HG02623 (cell line): Measurements from ENCODE around the gene TRIL.

Experiments used
- ATAC-seq: cut with Tn5 transposase; IDR thresholded peaks from one replicate; pipeline ENCODE4 v1.9.1; 2021; ENCODE audit warnings: moderate library complexity; ENCODE audit not compliant: unreplicated experiment

The TRIL gene

GRCh38 chr7:28983396-28984190 lies 25.5 kb upstream of the TRIL start:
- ATAC-seq, result no peak

- no peak for ATAC-seq
These were observed 23.0 kb upstream of the TRIL start for GRCh38 chr7:28981161-28981465.

GRCh38 chr7:28980451-28981160 lies 22.5 kb upstream of the TRIL start:
- ATAC-seq, result no peak

- no peak for ATAC-seq
These were observed 21.6 kb upstream of the TRIL start for GRCh38 chr7:28979776-28980175.

GRCh38 chr7:28977881-28978280 lies 19.8 kb upstream of the TRIL start:
- ATAC-seq, result no peak

- ATAC-seq, result no peak
These were observed 17.9 kb upstream of the TRIL start for GRCh38 chr7:28976022-28976421.

- ATAC-seq, result no peak
These were observed 15.5 kb upstream of the TRIL start for GRCh38 chr7:28973591-28973990.

GRCh38 chr7:28964056-28964455 lies 5.9 kb upstream of the TRIL start:
- no peak for ATAC-seq

GRCh38 chr7:28961972-28962371 lies 3.8 kb upstream of the TRIL start:
- ATAC-seq, result no peak

- no peak for ATAC-seq
These were observed 2.1 kb upstream of the TRIL start for GRCh38 chr7:28960071-28960840.

GRCh38 chr7:28958980-28959347 lies 834 bp upstream of the TRIL start:
- ATAC-seq, result no peak

- ATAC-seq, result no peak
These were observed 337 bp downstream of the TRIL start for GRCh38 chr7:28957751-28958234.

- no peak for ATAC-seq
These were observed 923 bp downstream of the TRIL start for GRCh38 chr7:28957064-28957750.

- no peak for ATAC-seq
These were observed 1.5 kb downstream of the TRIL start for GRCh38 chr7:28956608-28957063.

- no peak for ATAC-seq
These were observed 2.2 kb downstream of the TRIL start for GRCh38 chr7:28955718-28956607.

- ATAC-seq, result no peak
These were observed 2.8 kb downstream of the TRIL start for GRCh38 chr7:28955356-28955717.

GRCh38 chr7:28954946-28955345 lies 3.2 kb downstream of the TRIL start:
- ATAC-seq, result no peak

- ATAC-seq, result no peak
These were observed 3.7 kb downstream of the TRIL start for GRCh38 chr7:28954471-28954870.

GRCh38 chr7:28953633-28954032 lies 4.5 kb downstream of the TRIL start:
- ATAC-seq, result no peak

- no peak for ATAC-seq
These were observed 16.0 kb downstream of the TRIL start for GRCh38 chr7:28942168-28942567.
